LNCAP (cell line): ENCODE results near the gene OCEL1.

Source experiments
- TF ChIP-seq, protein P1 (sequence below): fragments of 450-650 bp; IDR thresholded peaks from 2 replicates; pipeline ENCODE4 v1.5.1; 2017; ENCODE audit warnings: mild to moderate bottlenecking

OCEL1 gene

GRCh38 chr19:17245535-17245984 lies 19.5 kb downstream of the OCEL1 start, which contains the start of gene NR2F6:
Gene NR2F6, minus strand, starts transcription at chr19:17245919. Its CDS starts 699 bp downstream, at chr19:17245220.
- TF ChIP-seq, protein P1, sequence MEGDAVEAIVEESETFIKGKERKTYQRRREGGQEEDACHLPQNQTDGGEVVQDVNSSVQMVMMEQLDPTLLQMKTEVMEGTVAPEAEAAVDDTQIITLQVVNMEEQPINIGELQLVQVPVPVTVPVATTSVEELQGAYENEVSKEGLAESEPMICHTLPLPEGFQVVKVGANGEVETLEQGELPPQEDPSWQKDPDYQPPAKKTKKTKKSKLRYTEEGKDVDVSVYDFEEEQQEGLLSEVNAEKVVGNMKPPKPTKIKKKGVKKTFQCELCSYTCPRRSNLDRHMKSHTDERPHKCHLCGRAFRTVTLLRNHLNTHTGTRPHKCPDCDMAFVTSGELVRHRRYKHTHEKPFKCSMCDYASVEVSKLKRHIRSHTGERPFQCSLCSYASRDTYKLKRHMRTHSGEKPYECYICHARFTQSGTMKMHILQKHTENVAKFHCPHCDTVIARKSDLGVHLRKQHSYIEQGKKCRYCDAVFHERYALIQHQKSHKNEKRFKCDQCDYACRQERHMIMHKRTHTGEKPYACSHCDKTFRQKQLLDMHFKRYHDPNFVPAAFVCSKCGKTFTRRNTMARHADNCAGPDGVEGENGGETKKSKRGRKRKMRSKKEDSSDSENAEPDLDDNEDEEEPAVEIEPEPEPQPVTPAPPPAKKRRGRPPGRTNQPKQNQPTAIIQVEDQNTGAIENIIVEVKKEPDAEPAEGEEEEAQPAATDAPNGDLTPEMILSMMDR = no peak

GRCh38 chr19:17246681-17247425 lies 20.8 kb downstream of the OCEL1 start:
- TF ChIP-seq, protein P1 = no peak

- TF ChIP-seq, protein P1 = no peak
These were observed 22.2 kb downstream of the OCEL1 start for GRCh38 chr19:17248011-17248776.

GRCh38 chr19:17249887-17250548 lies 24.0 kb downstream of the OCEL1 start:
- TF ChIP-seq, protein P1 = no peak

GRCh38 chr19:17254636-17255035 lies 28.6 kb downstream of the OCEL1 start:
- TF ChIP-seq, protein P1 = no peak

- TF ChIP-seq, protein P1 = no peak
These were observed 29.2 kb downstream of the OCEL1 start for GRCh38 chr19:17255150-17255621.

- TF ChIP-seq, protein P1 = no peak
These were observed 30.1 kb downstream of the OCEL1 start for GRCh38 chr19:17256130-17256529.
